ENCODE measurements around the gene NDUFV1. TPM values are rescaled to one million over a fixed set of nuclear protein-coding genes. Genes with fewer than 3 reads are reported as not detected.
"Not testable (repeated sequence)": the region's sequence is repeated elsewhere in the genome, so short reads cannot be mapped to it uniquely, and the experiment has no call there.

Gene NDUFV1
- total RNA-seq, 1 donor, result 158 TPM

DNA sequence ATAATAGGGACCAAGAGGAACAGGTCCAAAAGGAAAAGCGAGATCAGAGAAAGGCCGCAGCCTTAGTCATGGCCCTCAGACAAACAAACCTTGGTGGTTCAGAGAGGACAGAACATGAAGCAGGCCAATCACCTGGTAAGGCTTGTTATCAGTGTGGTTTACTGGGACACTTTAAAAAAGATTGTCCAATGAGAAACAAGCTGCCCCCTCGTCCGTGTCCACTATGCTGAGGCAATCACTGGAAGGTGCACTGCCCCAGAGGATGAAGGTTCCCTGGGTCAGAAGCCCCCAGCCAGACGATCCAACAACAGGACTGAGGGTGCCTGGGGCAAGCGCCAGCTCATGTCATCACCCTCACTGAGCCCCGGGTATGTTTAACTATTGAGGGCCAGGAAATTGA lies 16.2 kb downstream of the NDUFV1 start:
- H3K4me3 ChIP-seq (ENCODE audit: insufficient read depth, low read length); H3K36me3 ChIP-seq (ENCODE audit: insufficient read depth, low read length); H3K27me3 ChIP-seq (ENCODE audit: insufficient read depth, low read length); H3K27ac ChIP-seq (ENCODE audit: low read depth, low read length); DNase-seq (ENCODE audit: insufficient read length, low spot score, missing footprints); H3K4me1 ChIP-seq (ENCODE audit: insufficient read depth, low read length); H4K20me1 ChIP-seq (ENCODE audit: insufficient read depth, low read length); H2AFZ ChIP-seq (ENCODE audit: low read length); H3K4me2 ChIP-seq (ENCODE audit: insufficient read depth, low read length); H3K9me3 ChIP-seq (ENCODE audit: low read depth, low read length); H3K79me2 ChIP-seq (ENCODE audit: insufficient read depth, low read length): not testable (repeated sequence)

DNA sequence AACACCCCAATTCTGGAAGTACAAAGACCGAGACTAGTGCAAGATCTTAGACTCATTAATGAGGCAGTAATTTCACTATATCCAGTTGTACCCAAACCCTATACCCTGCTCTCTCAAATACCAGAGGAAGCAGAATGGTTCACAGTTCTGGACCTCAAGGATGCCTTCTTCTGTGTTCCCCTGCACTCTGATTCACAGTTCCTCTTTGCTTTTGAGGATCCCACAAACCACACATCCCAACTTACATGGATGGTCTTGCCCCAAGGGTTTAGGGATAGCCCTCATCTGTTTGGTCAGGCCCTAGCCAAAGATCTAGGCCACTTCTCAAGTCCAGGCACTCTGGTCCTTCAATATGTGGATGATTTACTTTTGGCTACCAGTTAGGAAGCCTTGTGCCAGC lies 17.1 kb downstream of the NDUFV1 start:
- not testable (repeated sequence) for H3K4me3 ChIP-seq (ENCODE audit: insufficient read depth, low read length); DNase-seq (ENCODE audit: insufficient read length, low spot score, missing footprints); H3K79me2 ChIP-seq (ENCODE audit: insufficient read depth, low read length); H3K9me3 ChIP-seq (ENCODE audit: low read depth, low read length); H3K4me2 ChIP-seq (ENCODE audit: insufficient read depth, low read length); H4K20me1 ChIP-seq (ENCODE audit: insufficient read depth, low read length); H3K36me3 ChIP-seq (ENCODE audit: insufficient read depth, low read length); H3K27me3 ChIP-seq (ENCODE audit: insufficient read depth, low read length); H3K4me1 ChIP-seq (ENCODE audit: insufficient read depth, low read length); H2AFZ ChIP-seq (ENCODE audit: low read length); H3K27ac ChIP-seq (ENCODE audit: low read depth, low read length)

DNA sequence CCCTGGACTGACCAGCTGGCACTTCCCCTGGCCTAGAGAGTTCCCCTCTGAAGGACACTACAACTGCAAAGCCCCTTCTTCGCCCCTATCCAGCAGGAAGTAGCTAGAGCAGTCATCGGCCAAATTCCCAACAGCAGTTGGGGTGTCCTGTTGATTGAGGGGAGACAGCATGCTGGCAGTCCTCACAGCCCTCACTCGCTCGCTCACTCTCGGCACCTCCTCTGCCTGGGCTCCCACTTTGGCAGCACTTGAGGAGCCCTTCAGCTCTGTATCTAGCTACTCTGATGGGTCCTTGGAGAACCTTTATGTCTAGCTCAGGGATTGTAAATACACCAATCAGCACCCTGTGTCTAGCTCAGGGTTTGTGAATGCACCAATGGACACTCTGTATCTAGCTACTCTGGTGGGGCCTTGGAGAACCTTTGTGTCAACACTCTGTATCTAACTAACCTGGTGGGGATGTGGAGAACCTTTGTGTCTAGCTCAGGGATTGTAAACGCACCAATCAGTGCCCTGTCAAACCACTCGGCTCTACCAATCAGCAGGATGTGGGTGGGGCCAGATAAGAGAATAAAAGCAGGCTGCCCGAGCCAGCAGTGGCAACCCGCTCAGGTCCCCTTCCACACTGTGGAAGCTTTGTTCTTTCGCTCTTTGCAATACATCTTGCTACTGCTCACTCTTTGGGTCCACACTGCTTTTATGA lies 19.5 kb downstream of the NDUFV1 start:
- not testable (repeated sequence) for H3K27ac ChIP-seq (ENCODE audit: low read depth, low read length)

DNA sequence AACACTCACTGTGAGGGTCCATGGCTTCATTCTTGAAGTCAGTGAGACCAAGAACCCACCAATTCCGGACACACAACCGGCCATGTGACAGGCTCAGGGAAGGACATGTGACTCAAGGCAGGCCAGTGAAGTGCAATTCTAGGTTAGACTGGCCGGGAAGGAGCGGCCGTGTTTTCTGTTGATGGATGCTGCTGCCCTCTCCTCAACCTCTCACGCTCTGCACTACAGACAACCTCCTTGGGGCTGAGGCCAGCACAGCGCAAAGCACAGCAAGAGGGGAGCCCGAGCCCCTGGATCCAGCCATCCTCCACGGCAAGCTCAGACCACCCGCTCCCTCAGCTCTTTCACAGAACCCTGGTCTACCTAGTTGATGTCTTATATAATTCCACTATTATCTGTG lies 20.2 kb downstream of the NDUFV1 start:
- TF ChIP-seq, protein P1, sequence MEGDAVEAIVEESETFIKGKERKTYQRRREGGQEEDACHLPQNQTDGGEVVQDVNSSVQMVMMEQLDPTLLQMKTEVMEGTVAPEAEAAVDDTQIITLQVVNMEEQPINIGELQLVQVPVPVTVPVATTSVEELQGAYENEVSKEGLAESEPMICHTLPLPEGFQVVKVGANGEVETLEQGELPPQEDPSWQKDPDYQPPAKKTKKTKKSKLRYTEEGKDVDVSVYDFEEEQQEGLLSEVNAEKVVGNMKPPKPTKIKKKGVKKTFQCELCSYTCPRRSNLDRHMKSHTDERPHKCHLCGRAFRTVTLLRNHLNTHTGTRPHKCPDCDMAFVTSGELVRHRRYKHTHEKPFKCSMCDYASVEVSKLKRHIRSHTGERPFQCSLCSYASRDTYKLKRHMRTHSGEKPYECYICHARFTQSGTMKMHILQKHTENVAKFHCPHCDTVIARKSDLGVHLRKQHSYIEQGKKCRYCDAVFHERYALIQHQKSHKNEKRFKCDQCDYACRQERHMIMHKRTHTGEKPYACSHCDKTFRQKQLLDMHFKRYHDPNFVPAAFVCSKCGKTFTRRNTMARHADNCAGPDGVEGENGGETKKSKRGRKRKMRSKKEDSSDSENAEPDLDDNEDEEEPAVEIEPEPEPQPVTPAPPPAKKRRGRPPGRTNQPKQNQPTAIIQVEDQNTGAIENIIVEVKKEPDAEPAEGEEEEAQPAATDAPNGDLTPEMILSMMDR (IDR thresholded peaks at IDR 0.05; ENCODE audit: extremely low read depth, low read depth, low read length), result no peak
- Histone ChIP-seq H3K79me2 (ENCODE audit: insufficient read depth, low read length) (no peaks in the 10 kb centered on the region), H3K9me3 (ENCODE audit: low read depth, low read length) (no peaks in the 10 kb centered on the region), H3K27ac (ENCODE audit: low read depth, low read length) (no peak overlapping the region), H3K4me3 (ENCODE audit: insufficient read depth, low read length) (no peak overlapping the region), H4K20me1 (ENCODE audit: insufficient read depth, low read length) (no peaks in the 10 kb centered on the region), H3K27me3 (ENCODE audit: insufficient read depth, low read length) (no peaks in the 10 kb centered on the region), H3K36me3 (ENCODE audit: insufficient read depth, low read length) (no peaks in the 10 kb centered on the region), H3K4me1 (ENCODE audit: insufficient read depth, low read length) (peaks cover 5% of the 10 kb centered on the region), H3K4me2 (ENCODE audit: insufficient read depth, low read length) (no peak overlapping the region), H2AFZ (ENCODE audit: low read length) (no peak overlapping the region)
- DNase-seq (ENCODE audit: insufficient read length, low spot score, missing footprints), result peak; percentile 73

More for the DNA sequence above, 19.5 kb downstream of the NDUFV1 start:
- H3K27me3 ChIP-seq (ENCODE audit: insufficient read depth, low read length); H2AFZ ChIP-seq (ENCODE audit: low read length); H3K79me2 ChIP-seq (ENCODE audit: insufficient read depth, low read length); H3K4me3 ChIP-seq (ENCODE audit: insufficient read depth, low read length); H3K36me3 ChIP-seq (ENCODE audit: insufficient read depth, low read length); H3K9me3 ChIP-seq (ENCODE audit: low read depth, low read length); DNase-seq (ENCODE audit: insufficient read length, low spot score, missing footprints); H4K20me1 ChIP-seq (ENCODE audit: insufficient read depth, low read length); H3K4me1 ChIP-seq (ENCODE audit: insufficient read depth, low read length); H3K4me2 ChIP-seq (ENCODE audit: insufficient read depth, low read length): not testable (repeated sequence)

DNA sequence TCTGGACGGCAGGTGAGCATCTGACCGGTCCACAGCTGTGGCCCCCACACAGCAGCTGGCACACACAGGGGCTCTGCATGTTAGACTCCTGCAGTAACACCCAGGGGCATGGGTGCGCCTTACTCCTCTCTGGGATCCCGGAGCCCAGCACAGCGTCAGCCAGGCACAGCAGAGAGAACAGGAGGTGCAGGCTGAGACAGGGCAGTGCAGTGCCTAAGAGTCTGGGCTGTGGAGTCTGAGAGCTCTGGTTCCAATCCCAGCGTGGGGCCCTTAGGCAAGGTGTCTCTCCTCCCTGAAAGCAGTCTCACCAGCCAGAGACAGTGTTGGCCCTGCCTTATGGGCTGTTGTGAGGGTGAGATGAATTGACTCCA lies 20.7 kb downstream of the NDUFV1 start:
- H3K27ac ChIP-seq (ENCODE audit: low read depth, low read length), result no peak overlapping the region
- H3K27me3 ChIP-seq (ENCODE audit: insufficient read depth, low read length), result no peaks in the 10 kb centered on the region
- H3K4me2 ChIP-seq (ENCODE audit: insufficient read depth, low read length), result no peak overlapping the region
- TF ChIP-seq, protein P1 (IDR thresholded peaks at IDR 0.05; ENCODE audit: extremely low read depth, low read depth, low read length), result no peak
- no peak overlapping the region for H2AFZ ChIP-seq (ENCODE audit: low read length)
- H3K4me3 ChIP-seq (ENCODE audit: insufficient read depth, low read length), result no peak overlapping the region
- peak; percentile 27 for DNase-seq (ENCODE audit: insufficient read length, low spot score, missing footprints)
- H3K79me2 ChIP-seq (ENCODE audit: insufficient read depth, low read length), result no peaks in the 10 kb centered on the region
- no peaks in the 10 kb centered on the region for H4K20me1 ChIP-seq (ENCODE audit: insufficient read depth, low read length)
- H3K4me1 ChIP-seq (ENCODE audit: insufficient read depth, low read length), result peaks cover 5% of the 10 kb centered on the region
- H3K36me3 ChIP-seq (ENCODE audit: insufficient read depth, low read length), result no peaks in the 10 kb centered on the region
- no peaks in the 10 kb centered on the region for H3K9me3 ChIP-seq (ENCODE audit: low read depth, low read length)
